ENCODE measurements around the gene REEP2. TPM values are rescaled to one million over a fixed set of nuclear protein-coding genes. Genes with fewer than 3 reads are reported as not detected.
A peak's percentile ranks its signal among the peaks of the same experiment; 100 is the strongest.

Gene REEP2
- total RNA-seq, 1 experiment from 2014 or later, result 4.9 TPM

GRCh38 chr5:138467711-138468132 lies 28.9 kb downstream of the REEP2 start:
- CTCF ChIA-PET, result no interaction called here
- ATAC-seq (no peak), DNase-seq (ENCODE audit: low read depth, low spot score) (no peak)
- Histone ChIP-seq H2AFZ (ENCODE audit: low read depth, low read length, poor library complexity, severe bottlenecking) (no peak overlapping the region), H4K20me1 (ENCODE audit: insufficient read depth) (no peaks in the 10 kb centered on the region; the same call in 1 of the 2 replicates), H3K4me3 (replicated peaks in 1 of 2; ENCODE audit: low read depth in 1 of 2, low read length in 2 of 2) (peak overlapping the region in 1 of 2 experiments; percentile 18; a peak in 1 of 4 replicates), H3K79me2 (ENCODE audit: insufficient read depth, low read length) (peaks cover 31% of the 10 kb centered on the region), H3K27me3 (ENCODE audit: insufficient read depth, low read length) (no peaks in the 10 kb centered on the region), H3K4me1 (ENCODE audit: control insufficient read depth in 1 of 2, insufficient read depth in 2 of 2, low read length in 2 of 2) (peaks cover 0 to 31% of the 10 kb centered on the region in 2 experiments; a peak in 3 of 4 replicates), H3K9me3 (ENCODE audit: control insufficient read depth in 1 of 2, insufficient read depth in 1 of 2, low read depth in 1 of 2, low read length in 2 of 2) (no peaks in the 10 kb centered on the region), H3K9me2 (ENCODE audit: insufficient read depth) (no peaks in the 10 kb centered on the region), H3K9ac (ENCODE audit: low read length) (no peak overlapping the region), H3K4me2 (ENCODE audit: low read length) (peak overlapping the region; percentile 35; the same call in 1 of the 2 replicates), H3K27ac (ENCODE audit: low read depth, low read length) (no peak overlapping the region), H3K36me3 (ENCODE audit: control insufficient read depth in 1 of 2, insufficient read depth in 2 of 2, low read length in 2 of 2) (peaks cover 4 to 22% of the 10 kb centered on the region in 2 experiments)
- POLR2A ChIA-PET, result no interaction called here
- intact Hi-C loops (cut with micrococcal nuclease), result no loop called here
- RAD21 ChIA-PET (ENCODE audit: low non-redundant PET in 1 of 2, low total read pairs in 2 of 2, uncharacterized antibody in 2 of 2, unreplicated experiment in 2 of 2), result no interaction called here
- BruUV-seq (replicated peaks), result TSS peak; percentile 39
- TF ChIP-seq POLR2A (IDR thresholded peaks at IDR 0.05; ENCODE audit: borderline replicate concordance, extremely low read depth, insufficient read depth, insufficient read length) (peak; percentile 28), ELF1 (IDR thresholded peaks at IDR 0.05; ENCODE audit: borderline replicate concordance, low read depth) (no peak), POLR2AphosphoS5 (IDR thresholded peaks at IDR 0.05; ENCODE audit: low read depth, low read length) (peak; percentile 75; the same call in 1 of the 2 replicates)

DNA sequence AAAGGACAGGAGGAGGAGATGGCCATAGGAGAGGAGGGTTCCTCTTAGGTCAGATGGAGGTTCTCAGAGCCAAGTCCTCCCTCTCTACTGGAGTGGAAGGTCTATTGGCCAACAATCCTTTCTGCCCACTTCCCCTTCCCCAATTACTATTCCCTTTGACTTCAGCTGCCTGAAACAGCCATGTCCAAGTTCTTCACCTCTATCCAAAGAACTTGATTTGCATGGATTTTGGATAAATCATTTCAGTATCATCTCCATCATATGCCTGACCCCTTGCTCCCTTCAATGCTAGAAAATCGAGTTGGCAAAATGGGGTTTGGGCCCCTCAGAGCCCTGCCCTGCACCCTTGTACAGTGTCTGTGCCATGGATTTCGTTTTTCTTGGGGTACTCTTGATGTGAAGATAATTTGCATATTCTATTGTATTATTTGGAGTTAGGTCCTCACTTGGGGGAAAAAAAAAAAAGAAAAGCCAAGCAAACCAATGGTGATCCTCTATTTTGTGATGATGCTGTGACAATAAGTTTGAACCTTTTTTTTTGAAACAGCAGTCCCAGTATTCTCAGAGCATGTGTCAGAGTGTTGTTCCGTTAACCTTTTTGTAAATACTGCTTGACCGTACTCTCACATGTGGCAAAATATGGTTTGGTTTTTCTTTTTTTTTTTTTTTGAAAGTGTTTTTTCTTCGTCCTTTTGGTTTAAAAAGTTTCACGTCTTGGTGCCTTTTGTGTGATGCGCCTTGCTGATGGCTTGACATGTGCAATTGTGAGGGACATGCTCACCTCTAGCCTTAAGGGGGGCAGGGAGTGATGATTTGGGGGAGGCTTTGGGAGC lies 29.5 kb downstream of the REEP2 start:
- intact Hi-C loops (cut with micrococcal nuclease), result no loop called here
- peak overlapping the region; percentile 35; the same call in 1 of the 2 replicates for H3K4me2 ChIP-seq (ENCODE audit: low read length)
- peak; percentile 16 for TF ChIP-seq POLR2A (IDR thresholded peaks at IDR 0.05; ENCODE audit: borderline replicate concordance, extremely low read depth, insufficient read depth, insufficient read length)
- no peak for TF ChIP-seq EZH2 (IDR thresholded peaks at IDR 0.05)
- TF ChIP-seq POLR2AphosphoS5 (IDR thresholded peaks at IDR 0.05; ENCODE audit: low read depth, low read length), result peak; percentile 28; the same call in 1 of the 2 replicates
- ATAC-seq (no peak), DNase-seq (ENCODE audit: low read depth, low spot score) (peak; percentile 35)
- no peaks in the 10 kb centered on the region for H3K9me2 ChIP-seq (ENCODE audit: insufficient read depth)
- no TSS peak for BruUV-seq (replicated peaks)
- no peak overlapping the region for H3K9ac ChIP-seq (ENCODE audit: low read length)
- H3K4me1 ChIP-seq (ENCODE audit: control insufficient read depth in 1 of 2, insufficient read depth in 2 of 2, low read length in 2 of 2), result peaks cover 0 to 28% of the 10 kb centered on the region in 2 experiments; a peak in 3 of 4 replicates
- POLR2A ChIA-PET, result interaction anchor here (2.0 kb wide), 1 partner anchor 19 kb away, joined by 7 read pairs; no protein-coding TSS in a partner anchor
- 0 out of 4 replicates have a peak overlapping the region, but pooled peaks of 1 of the 2 experiments have one; percentile 18 for H3K4me3 ChIP-seq (replicated peaks in 1 of 2; ENCODE audit: low read depth in 1 of 2, low read length in 2 of 2)
- no peak overlapping the region for H2AFZ ChIP-seq (ENCODE audit: low read depth, low read length, poor library complexity, severe bottlenecking)
- no peaks in the 10 kb centered on the region for H3K9me3 ChIP-seq (ENCODE audit: control insufficient read depth in 1 of 2, insufficient read depth in 1 of 2, low read depth in 1 of 2, low read length in 2 of 2)
- H3K79me2 ChIP-seq (ENCODE audit: insufficient read depth, low read length), result peaks cover 31% of the 10 kb centered on the region
- RAD21 ChIA-PET (ENCODE audit: low non-redundant PET in 1 of 2, low total read pairs in 2 of 2, uncharacterized antibody in 2 of 2, unreplicated experiment in 2 of 2), result no interaction called here
- H3K27me3 ChIP-seq (ENCODE audit: insufficient read depth, low read length), result no peaks in the 10 kb centered on the region
- no peak overlapping the region for H3K27ac ChIP-seq (ENCODE audit: low read depth, low read length)
- H3K36me3 ChIP-seq (ENCODE audit: control insufficient read depth in 1 of 2, insufficient read depth in 2 of 2, low read length in 2 of 2), result peaks cover 4 to 22% of the 10 kb centered on the region in 2 experiments
- CTCF ChIA-PET, result no interaction called here
- no peaks in the 10 kb centered on the region; the same call in 1 of the 2 replicates for H4K20me1 ChIP-seq (ENCODE audit: insufficient read depth)
